ENCODE measurements around the gene HTRA1. TPM values are rescaled to one million over a fixed set of nuclear protein-coding genes. Genes with fewer than 3 reads are reported as not detected.

Gene HTRA1
- total RNA-seq, 2 donors from 2014 or later: 282 to 473 TPM

DNA sequence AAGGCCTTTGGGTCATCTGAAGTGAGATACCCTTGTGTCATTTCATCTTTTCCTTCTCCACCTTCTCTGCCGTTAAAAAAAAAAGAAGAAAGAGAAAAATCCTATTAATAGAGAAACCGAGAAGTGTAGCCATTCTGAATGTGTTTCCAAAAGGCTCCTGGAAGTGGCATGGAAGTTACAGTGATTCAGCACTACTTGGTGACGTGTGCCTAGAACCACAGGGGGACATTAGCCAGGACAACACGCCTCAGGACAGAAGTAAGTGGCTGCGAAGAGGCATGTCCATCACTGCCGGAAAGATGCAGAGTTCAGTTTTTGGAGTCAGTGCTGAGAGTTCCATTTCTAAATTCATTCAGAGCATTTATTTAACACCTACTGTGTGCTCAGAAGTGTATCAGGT, 6.3 kb downstream of the HTRA1 start:
- no peaks in the 10 kb centered on the region for H3K27me3 ChIP-seq (replicated peaks; ENCODE audit: insufficient read depth)
- DNase-seq (ENCODE audit: low spot score): no peak
- TF ChIP-seq, protein P1, sequence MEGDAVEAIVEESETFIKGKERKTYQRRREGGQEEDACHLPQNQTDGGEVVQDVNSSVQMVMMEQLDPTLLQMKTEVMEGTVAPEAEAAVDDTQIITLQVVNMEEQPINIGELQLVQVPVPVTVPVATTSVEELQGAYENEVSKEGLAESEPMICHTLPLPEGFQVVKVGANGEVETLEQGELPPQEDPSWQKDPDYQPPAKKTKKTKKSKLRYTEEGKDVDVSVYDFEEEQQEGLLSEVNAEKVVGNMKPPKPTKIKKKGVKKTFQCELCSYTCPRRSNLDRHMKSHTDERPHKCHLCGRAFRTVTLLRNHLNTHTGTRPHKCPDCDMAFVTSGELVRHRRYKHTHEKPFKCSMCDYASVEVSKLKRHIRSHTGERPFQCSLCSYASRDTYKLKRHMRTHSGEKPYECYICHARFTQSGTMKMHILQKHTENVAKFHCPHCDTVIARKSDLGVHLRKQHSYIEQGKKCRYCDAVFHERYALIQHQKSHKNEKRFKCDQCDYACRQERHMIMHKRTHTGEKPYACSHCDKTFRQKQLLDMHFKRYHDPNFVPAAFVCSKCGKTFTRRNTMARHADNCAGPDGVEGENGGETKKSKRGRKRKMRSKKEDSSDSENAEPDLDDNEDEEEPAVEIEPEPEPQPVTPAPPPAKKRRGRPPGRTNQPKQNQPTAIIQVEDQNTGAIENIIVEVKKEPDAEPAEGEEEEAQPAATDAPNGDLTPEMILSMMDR (IDR thresholded peaks at IDR 0.05): no peak
- H3K4me1 ChIP-seq (ENCODE audit: control insufficient read depth in 1 of 2, low read depth in 2 of 2): peaks cover 45 to 69% of the 10 kb centered on the region in 2 donors
- H3K4me3 ChIP-seq: no peak overlapping the region
- H3K36me3 ChIP-seq: no peaks in the 10 kb centered on the region
- H3K27ac ChIP-seq: peak overlapping the region in 1 of 2 donors; percentile 4
- ATAC-seq (ENCODE audit: insufficient number of reproducible peaks, low FRiP score, low read depth): no peak
- H3K9me3 ChIP-seq: no peaks in the 10 kb centered on the region

DNA sequence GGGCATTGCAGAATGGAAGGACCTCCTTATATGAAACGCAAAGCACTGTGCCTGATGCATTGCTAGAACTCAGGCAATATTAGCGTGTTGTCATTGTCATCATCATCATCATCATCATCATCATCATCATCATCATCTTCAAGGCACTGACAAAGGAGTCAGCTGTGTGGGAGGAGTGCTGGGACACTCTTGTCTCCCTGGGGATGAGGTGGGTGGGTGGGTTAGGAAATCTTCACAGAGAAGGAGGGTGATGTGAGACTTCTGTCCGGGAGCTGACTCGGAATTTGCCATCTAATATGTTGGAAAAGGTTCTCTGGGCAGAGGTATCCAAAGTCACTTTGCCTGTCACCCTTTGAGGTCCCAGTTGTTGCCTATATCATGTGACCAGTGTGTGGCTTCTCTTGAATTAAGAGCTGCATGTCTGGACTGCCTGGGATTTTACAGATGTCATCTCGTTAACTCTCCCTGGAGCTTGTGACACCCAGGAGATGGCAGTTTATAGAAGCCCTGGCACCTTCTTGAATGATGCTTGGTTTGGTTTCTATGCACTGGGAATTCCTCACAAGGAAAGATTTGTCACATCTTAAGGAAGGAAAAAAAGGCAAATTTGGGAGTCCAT, 7.1 kb downstream of the HTRA1 start:
- Histone ChIP-seq H3K4me3 (no peak overlapping the region), H3K36me3 (no peaks in the 10 kb centered on the region), H3K9me3 (no peaks in the 10 kb centered on the region), H3K27me3 (replicated peaks; ENCODE audit: insufficient read depth) (no peaks in the 10 kb centered on the region), H3K27ac (peak overlapping the region in 1 of 2 donors; percentile 52), H3K4me1 (ENCODE audit: control insufficient read depth in 1 of 2, low read depth in 2 of 2) (peaks cover 46 to 75% of the 10 kb centered on the region in 2 donors)
- no peak for DNase-seq (ENCODE audit: low spot score)
- no peak for ATAC-seq (ENCODE audit: insufficient number of reproducible peaks, low FRiP score, low read depth)
- TF ChIP-seq, protein P1 (IDR thresholded peaks at IDR 0.05): no peak

DNA sequence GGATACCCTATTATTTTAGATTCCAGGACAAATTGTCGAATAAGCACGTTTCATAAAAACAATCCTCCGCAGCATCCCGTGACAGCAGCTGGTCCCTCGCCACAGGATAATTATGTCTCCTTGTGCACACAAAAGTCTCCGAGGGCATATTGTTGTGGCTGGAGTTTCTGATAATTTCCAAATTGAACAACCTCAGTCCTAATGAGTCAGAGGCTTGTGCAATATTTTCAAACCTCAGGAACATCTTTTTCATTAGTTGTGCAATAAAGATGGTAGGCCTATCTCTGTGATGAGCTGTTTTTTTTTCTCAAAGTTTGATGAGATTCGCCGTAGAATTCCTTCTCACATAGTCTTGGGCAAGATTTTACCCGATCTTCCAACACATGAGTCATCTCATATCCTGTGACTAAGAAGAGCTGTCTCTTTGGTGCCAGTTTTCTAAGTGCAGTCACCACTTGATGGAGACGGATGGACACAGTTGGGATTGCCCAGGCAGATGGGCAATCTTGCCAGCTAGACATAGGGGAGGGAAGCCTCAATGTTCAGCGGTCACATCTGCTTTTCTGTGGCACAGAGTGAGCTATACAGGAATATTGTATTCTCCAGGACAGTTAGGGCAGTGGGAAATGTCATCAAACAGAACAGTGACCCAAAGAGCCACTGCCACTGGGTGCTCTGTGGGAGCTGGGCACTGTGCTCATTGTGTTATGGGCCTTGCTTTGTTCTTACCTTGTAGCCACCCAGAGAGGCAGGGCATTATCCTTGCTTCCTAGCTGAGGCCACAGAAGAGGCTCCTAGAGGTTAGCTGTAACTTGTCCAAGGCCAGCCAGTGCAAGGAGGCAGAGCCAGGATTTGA, 7.8 kb downstream of the HTRA1 start:
- Histone ChIP-seq H3K36me3 (no peaks in the 10 kb centered on the region), H3K4me3 (no peak overlapping the region), H3K9me3 (no peaks in the 10 kb centered on the region), H3K4me1 (ENCODE audit: control insufficient read depth in 1 of 2, low read depth in 2 of 2) (peaks cover 48 to 75% of the 10 kb centered on the region in 2 donors), H3K27ac (peak overlapping the region; percentile 31 to 52), H3K27me3 (replicated peaks; ENCODE audit: insufficient read depth) (no peaks in the 10 kb centered on the region)
- ATAC-seq (ENCODE audit: insufficient number of reproducible peaks, low FRiP score, low read depth): peak; percentile 68
- TF ChIP-seq, protein P1 (IDR thresholded peaks at IDR 0.05): no peak
- no peak for DNase-seq (ENCODE audit: low spot score)

DNA sequence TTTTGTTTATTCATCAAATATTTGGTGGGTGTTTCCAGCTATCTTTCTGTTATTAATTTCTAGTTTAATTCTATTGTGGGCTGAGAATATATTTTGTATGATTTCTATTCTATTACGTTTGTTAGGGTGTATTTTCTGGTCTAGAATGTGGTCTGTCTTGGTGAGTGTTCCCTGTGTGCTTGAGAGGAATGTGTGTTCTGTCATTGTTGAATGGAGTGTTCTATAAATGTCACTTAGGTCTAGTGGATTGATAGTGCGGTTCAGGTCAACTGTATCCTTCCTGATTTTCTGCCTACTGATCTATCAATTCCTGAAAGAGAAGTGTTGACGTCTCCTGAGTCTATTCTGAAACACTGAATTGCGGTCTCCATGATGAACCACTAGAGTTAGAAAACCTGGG, 8.5 kb downstream of the HTRA1 start:
- ATAC-seq (ENCODE audit: insufficient number of reproducible peaks, low FRiP score, low read depth): no peak
- TF ChIP-seq, protein P1 (IDR thresholded peaks at IDR 0.05): no peak
- H3K27me3 ChIP-seq (replicated peaks; ENCODE audit: insufficient read depth): no peaks in the 10 kb centered on the region
- peak overlapping the region in 1 of 2 donors; percentile 52 for H3K27ac ChIP-seq
- H3K36me3 ChIP-seq: no peaks in the 10 kb centered on the region
- H3K9me3 ChIP-seq: no peaks in the 10 kb centered on the region
- H3K4me3 ChIP-seq: no peak overlapping the region
- DNase-seq (ENCODE audit: low spot score): no peak
- H3K4me1 ChIP-seq (ENCODE audit: control insufficient read depth in 1 of 2, low read depth in 2 of 2): peaks cover 48 to 75% of the 10 kb centered on the region in 2 donors

DNA sequence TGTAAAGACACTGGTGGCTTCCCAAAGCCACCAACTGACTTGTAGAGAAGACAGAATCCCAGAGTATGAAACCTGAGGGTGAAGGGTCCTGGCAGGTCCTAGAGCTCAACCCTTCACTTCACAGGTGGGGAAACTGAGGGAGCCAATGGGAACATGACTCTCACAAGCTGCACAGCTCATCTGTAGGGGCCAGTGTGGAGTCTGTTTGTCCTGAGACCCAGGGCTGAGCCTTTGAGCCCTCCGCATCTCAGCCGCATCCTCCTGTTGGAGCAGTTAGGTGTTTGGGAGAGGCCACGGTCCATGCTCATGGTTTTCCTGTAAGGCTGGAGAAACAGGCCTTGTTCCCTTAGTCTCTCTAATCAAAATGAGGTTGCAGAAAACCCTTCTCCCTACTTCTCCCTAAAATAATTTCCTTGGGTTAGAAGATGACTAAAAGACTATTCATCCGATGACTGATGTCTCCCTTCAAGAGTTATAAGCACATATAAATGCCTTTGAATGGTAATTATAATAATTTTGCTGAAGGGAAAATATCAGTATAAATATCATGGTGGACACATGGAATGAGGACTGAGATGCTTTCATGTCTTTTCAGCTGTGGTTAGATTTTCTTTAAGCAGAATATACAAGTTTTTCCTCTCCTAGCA, 10.3 kb downstream of the HTRA1 start:
- H3K27me3 ChIP-seq (replicated peaks; ENCODE audit: insufficient read depth): no peaks in the 10 kb centered on the region
- no peak for DNase-seq (ENCODE audit: low spot score)
- peaks cover 58 to 80% of the 10 kb centered on the region in 2 donors for H3K4me1 ChIP-seq (ENCODE audit: control insufficient read depth in 1 of 2, low read depth in 2 of 2)
- no peak overlapping the region for H3K27ac ChIP-seq
- TF ChIP-seq, protein P1 (IDR thresholded peaks at IDR 0.05): no peak
- no peaks in the 10 kb centered on the region for H3K36me3 ChIP-seq
- H3K4me3 ChIP-seq: no peak overlapping the region
- ATAC-seq (ENCODE audit: insufficient number of reproducible peaks, low FRiP score, low read depth): no peak
- no peaks in the 10 kb centered on the region for H3K9me3 ChIP-seq
